Liver (tissue), 9 donors: ENCODE results near the gene CXCL6. TPM values are rescaled to one million over a fixed set of nuclear protein-coding genes. Genes with fewer than 3 reads are reported as not detected.

Experiments used
- DNase-seq: peaks from one replicate; pipeline ENCODE4 v3.0.0-alpha.2; 2017; ENCODE audit warnings: low spot score
- H3K27ac ChIP-seq, 2 donors: one replicate each; pipeline ENCODE4 v1.7.0; 2013; ENCODE audit warnings: inconsistent platforms in 2 of 2, low read length in 2 of 2, control low read depth in 1 of 2, low read depth in 1 of 2, mild to moderate bottlenecking in 1 of 2
- H3K27me3 ChIP-seq, 4 donors: one replicate each; pipeline versions ENCODE4 v1.6.1 to v1.7.0; 2013; ENCODE audit warnings: low read length in 3 of 4, inconsistent platforms in 1 of 4, mild to moderate bottlenecking in 1 of 4, moderate library complexity in 1 of 4; ENCODE audit not compliant: control insufficient read depth in 4 of 4, insufficient read depth in 4 of 4
- H3K36me3 ChIP-seq, 4 donors: one replicate each; pipeline versions ENCODE4 v1.6.1 to v1.7.0; 2013; ENCODE audit warnings: low read length in 3 of 4, mild to moderate bottlenecking in 3 of 4, low read depth in 1 of 4, moderate library complexity in 1 of 4; ENCODE audit not compliant: control insufficient read depth in 4 of 4, insufficient read depth in 3 of 4
- H3K4me1 ChIP-seq, 4 donors: one replicate each; pipeline versions ENCODE4 v1.6.1 to v1.7.0; 2013; ENCODE audit warnings: low read length in 3 of 4, mild to moderate bottlenecking in 3 of 4, moderate library complexity in 1 of 4; ENCODE audit not compliant: control insufficient read depth in 4 of 4, insufficient read depth in 4 of 4
- H3K4me3 ChIP-seq, 3 donors: one replicate each; pipeline versions ENCODE4 v1.6.1 to v1.7.0; 2013; ENCODE audit warnings: low read length in 3 of 3, control low read depth in 1 of 3, low read depth in 1 of 3, mild to moderate bottlenecking in 1 of 3
- H3K9ac ChIP-seq, 2 donors: one replicate each; pipeline ENCODE4 v1.7.0; 2013; ENCODE audit warnings: low read length in 2 of 2, mild to moderate bottlenecking in 2 of 2, moderate library complexity in 2 of 2, control low read depth in 1 of 2, low read depth in 1 of 2
- H3K9me3 ChIP-seq, 4 donors: one replicate each; pipeline versions ENCODE4 v1.6.1 to v1.7.0; 2013; ENCODE audit warnings: low read length in 3 of 4; ENCODE audit not compliant: control insufficient read depth in 4 of 4
- ATF3 ChIP-seq: IDR thresholded peaks from 2 replicates; pipeline ENCODE4 v1.6.1; 2016; ENCODE audit warnings: antibody characterized with exemption
- CTCF ChIP-seq: fragments of 150-350 bp; IDR thresholded peaks from 2 replicates; pipeline ENCODE4 v1.5.1; 2017; ENCODE audit warnings: improper control_type of control experiment, low read depth, low read length; ENCODE audit not compliant: missing input control
- EGR1 ChIP-seq, 2 donors: IDR thresholded peaks; 2 replicates each; pipeline ENCODE4 v1.6.1; 2016 to 2018; ENCODE audit warnings: antibody characterized with exemption in 2 of 2, low read depth in 2 of 2
- FOXA1 ChIP-seq: IDR thresholded peaks from 2 replicates; pipeline ENCODE4 v1.6.1; 2016; ENCODE audit warnings: antibody characterized with exemption
- FOXA2 ChIP-seq: IDR thresholded peaks from 2 replicates; pipeline ENCODE4 v1.6.1; 2016; ENCODE audit warnings: antibody characterized with exemption
- GABPA ChIP-seq, 2 donors: IDR thresholded peaks in 1 of 2; conservative IDR thresholded peaks in 1 of 2; 2 replicates each; pipeline ENCODE4 v1.6.1; 2016; ENCODE audit warnings: antibody characterized with exemption in 2 of 2, mild to moderate bottlenecking in 1 of 2, moderate library complexity in 1 of 2
- HNF4A ChIP-seq, 2 donors: conservative IDR thresholded peaks; 2 replicates each; pipeline ENCODE4 v1.6.1; 2016; ENCODE audit warnings: antibody characterized with exemption in 2 of 2, mild to moderate bottlenecking in 2 of 2
- HNF4G ChIP-seq: IDR thresholded peaks from 2 replicates; pipeline ENCODE4 v1.6.1; 2016; ENCODE audit warnings: antibody characterized with exemption
- JUND ChIP-seq, 2 donors: IDR thresholded peaks; 2 replicates each; pipeline ENCODE4 v1.6.1; 2016; ENCODE audit warnings: antibody characterized with exemption in 2 of 2
- NR2F2 ChIP-seq: IDR thresholded peaks from 2 replicates; pipeline ENCODE4 v1.6.1; 2016; ENCODE audit warnings: antibody characterized with exemption
- RAD21 ChIP-seq, 2 donors: IDR thresholded peaks; 2 replicates each; pipeline ENCODE4 v1.6.1; 2016; ENCODE audit warnings: antibody characterized with exemption in 2 of 2, mild to moderate bottlenecking in 2 of 2
- RXRA ChIP-seq, 2 donors: IDR thresholded peaks; 2 replicates each; pipeline ENCODE4 v1.6.1; 2017 to 2018; ENCODE audit warnings: antibody characterized with exemption in 2 of 2, mild to moderate bottlenecking in 1 of 2
- SP1 ChIP-seq: IDR thresholded peaks from 2 replicates; pipeline ENCODE4 v1.6.1; 2018; ENCODE audit warnings: antibody characterized with exemption, mild to moderate bottlenecking
- TAF1 ChIP-seq: conservative IDR thresholded peaks from 2 replicates; pipeline ENCODE4 v1.6.1; 2016; ENCODE audit warnings: antibody characterized with exemption, mild to moderate bottlenecking
- YY1 ChIP-seq: IDR thresholded peaks from 2 replicates; pipeline ENCODE4 v1.6.1; 2016; ENCODE audit warnings: antibody characterized with exemption, mild to moderate bottlenecking
- ZBTB33 ChIP-seq: IDR thresholded peaks from 2 replicates; pipeline ENCODE4 v1.6.1; 2016; ENCODE audit warnings: antibody characterized with exemption
- WGBS: extraction: QIAGEN DNeasy Blood & Tissue Kit; methylation state at CpG from one replicate; pipeline ENCODE4 v1.1.7; 2013; 5-methylcytosine and 5-hydroxymethylcytosine counted together
- polyA plus RNA-seq, 2 donors: library from polyadenylated mRNA; stranded (reverse) in 1 of 2; unstranded in 1 of 2; fragments of 200-250 nt in 1 of 2; fragments of >200 nt in 1 of 2; fragmentation: Nextera tagmentation in 1 of 2; extraction: Ambion mirVana in 1 of 2; gene quantifications; one replicate each; pipeline versions ENCODE4 v1.2.1 to v1.2.3, GENCODE V29; 2013 to 2015
- total RNA-seq, 2 donors: library from RNA; depleted of rRNA; stranded (reverse); fragments of >200 nt; gene quantifications; one replicate each; pipeline ENCODE4 v1.2.3, GENCODE V29; 2014
- donor health status: healthy.
- donor health status: healthy.
- donor health status: healthy.
- donor health status: healthy.
- donor health status: healthy.

Gene CXCL6
- total and polyA plus RNA-seq, 4 donors = 0.19 to 5.5 (median 3.2) TPM

- Histone ChIP-seq H3K4me3 (no peak overlapping the region), H3K4me1 (peaks cover 0 to 13% (median 4%) of the 10 kb centered on the region in 4 donors), H3K9me3 (no peaks in the 10 kb centered on the region), H3K27me3 (peaks cover 0 to 4% (median 0%) of the 10 kb centered on the region in 4 donors), H3K27ac (no peak overlapping the region), H3K9ac (no peak overlapping the region), H3K36me3 (no peaks in the 10 kb centered on the region)
- WGBS = 82% methylated on average over 8 of the region's 8 CpGs
- DNase-seq = no peak
- TF ChIP-seq TAF1 (no peak), RXRA (IDR thresholded peaks at IDR 0.05) (no peak), ZBTB33 (no peak)
Observed at GRCh38 chr4:73864961-73865360, 28.5 kb downstream of the CXCL6 start.

GRCh38 chr4:73865431-73866096 is 29.1 kb downstream of the CXCL6 start:
- no peaks in the 10 kb centered on the region for H3K36me3 ChIP-seq
- H3K4me1 ChIP-seq = peaks cover 0 to 13% (median 4%) of the 10 kb centered on the region in 4 donors
- H3K27me3 ChIP-seq = peaks cover 0 to 4% (median 0%) of the 10 kb centered on the region in 4 donors
- H3K9me3 ChIP-seq = no peaks in the 10 kb centered on the region
- H3K9ac ChIP-seq = no peak overlapping the region
- no peak overlapping the region for H3K27ac ChIP-seq
- DNase-seq = no peak
- H3K4me3 ChIP-seq = no peak overlapping the region
- 78% methylated on average over 5 of the region's 5 CpGs for WGBS
- TF ChIP-seq FOXA1 = no peak
- no peak for TF ChIP-seq ATF3

GRCh38 chr4:73866246-73866645 is 29.8 kb downstream of the CXCL6 start:
- DNase-seq = no peak
- 14% methylated on average over 2 of the region's 2 CpGs for WGBS
- H3K4me1 ChIP-seq = peaks cover 0 to 13% (median 4%) of the 10 kb centered on the region in 4 donors
- TF ChIP-seq YY1 = no peak
- TF ChIP-seq CTCF = no peak
- TF ChIP-seq FOXA1 = no peak
- TF ChIP-seq HNF4A (conservative IDR thresholded peaks at IDR 0.05) = no peak
- TF ChIP-seq TAF1 = no peak
- no peak for TF ChIP-seq SP1
- TF ChIP-seq HNF4G = no peak
- TF ChIP-seq RXRA (IDR thresholded peaks at IDR 0.05) = no peak
- no peak for TF ChIP-seq RAD21 (IDR thresholded peaks at IDR 0.05)
- TF ChIP-seq ZBTB33 = no peak
- no peak for TF ChIP-seq EGR1 (IDR thresholded peaks at IDR 0.05; ENCODE audit: low read depth in 2 of 2)
- TF ChIP-seq ATF3 = no peak
- no peak for TF ChIP-seq FOXA2
- no peak for TF ChIP-seq NR2F2
- TF ChIP-seq JUND (IDR thresholded peaks at IDR 0.05) = no peak
- no peak for TF ChIP-seq GABPA (IDR thresholded peaks at IDR 0.05 in 1 of 2, conservative IDR thresholded peaks at IDR 0.05 in 1 of 2)
- no peak overlapping the region for H3K4me3 ChIP-seq
- no peak overlapping the region for H3K27ac ChIP-seq
- H3K27me3 ChIP-seq = peaks cover 0 to 4% (median 0%) of the 10 kb centered on the region in 4 donors
- no peaks in the 10 kb centered on the region for H3K9me3 ChIP-seq
- no peak overlapping the region for H3K9ac ChIP-seq
- H3K36me3 ChIP-seq = no peaks in the 10 kb centered on the region
